Thyroid gland (tissue), 4 donors: ENCODE measurements around the gene VN1R4.

Experiments
- POLR2A ChIP-seq, 2 donors: fragments of 450-650 bp; IDR thresholded peaks; one replicate each; pipeline ENCODE4 v1.6.1; 2017; ENCODE audit warnings: antibody characterized with exemption in 2 of 2, mild to moderate bottlenecking in 2 of 2, moderate library complexity in 1 of 2
- TF ChIP-seq, protein P1 (sequence below), 6 experiments: fragments of 200-600 bp in 3 of 6; fragments of 450-650 bp in 3 of 6; sonication (generic) in 3 of 6; IDR thresholded peaks; one replicate each; pipeline ENCODE4 v1.5.1; 2016 to 2019; ENCODE audit warnings: antibody characterized with exemption in 6 of 6, mild to moderate bottlenecking in 2 of 6, inconsistent platforms in 1 of 6, moderate library complexity in 1 of 6

DNA sequence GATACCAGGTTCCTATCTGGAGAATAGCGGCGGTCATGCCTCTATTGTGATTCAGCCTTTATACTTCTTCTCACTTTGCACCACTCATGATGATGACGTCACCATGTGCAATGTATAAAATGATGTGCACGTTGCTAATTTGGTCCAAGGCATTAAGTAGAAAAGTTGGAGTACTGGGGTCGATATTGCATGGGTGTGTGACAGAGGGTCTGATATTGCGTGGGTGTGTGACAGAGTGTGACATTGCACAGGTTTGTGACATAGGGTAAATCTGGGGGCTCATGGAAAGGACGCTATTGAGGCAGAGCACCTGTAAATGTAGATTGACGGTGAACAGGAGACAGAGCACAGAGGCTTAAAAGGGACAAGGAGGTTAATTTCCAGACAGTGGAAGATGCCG is 4.5 kb upstream of the VN1R4 start:
- TF ChIP-seq, protein P1, sequence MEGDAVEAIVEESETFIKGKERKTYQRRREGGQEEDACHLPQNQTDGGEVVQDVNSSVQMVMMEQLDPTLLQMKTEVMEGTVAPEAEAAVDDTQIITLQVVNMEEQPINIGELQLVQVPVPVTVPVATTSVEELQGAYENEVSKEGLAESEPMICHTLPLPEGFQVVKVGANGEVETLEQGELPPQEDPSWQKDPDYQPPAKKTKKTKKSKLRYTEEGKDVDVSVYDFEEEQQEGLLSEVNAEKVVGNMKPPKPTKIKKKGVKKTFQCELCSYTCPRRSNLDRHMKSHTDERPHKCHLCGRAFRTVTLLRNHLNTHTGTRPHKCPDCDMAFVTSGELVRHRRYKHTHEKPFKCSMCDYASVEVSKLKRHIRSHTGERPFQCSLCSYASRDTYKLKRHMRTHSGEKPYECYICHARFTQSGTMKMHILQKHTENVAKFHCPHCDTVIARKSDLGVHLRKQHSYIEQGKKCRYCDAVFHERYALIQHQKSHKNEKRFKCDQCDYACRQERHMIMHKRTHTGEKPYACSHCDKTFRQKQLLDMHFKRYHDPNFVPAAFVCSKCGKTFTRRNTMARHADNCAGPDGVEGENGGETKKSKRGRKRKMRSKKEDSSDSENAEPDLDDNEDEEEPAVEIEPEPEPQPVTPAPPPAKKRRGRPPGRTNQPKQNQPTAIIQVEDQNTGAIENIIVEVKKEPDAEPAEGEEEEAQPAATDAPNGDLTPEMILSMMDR (IDR thresholded peaks at IDR 0.05), result no peak
- TF ChIP-seq POLR2A (IDR thresholded peaks at IDR 0.05), result no peak
